ENCODE measurements around the gene NRXN3.

- no peak for TF ChIP-seq CHD1 (IDR thresholded peaks at IDR 0.05; ENCODE audit: low read depth, low read length)
- no peak for TF ChIP-seq POLR2A (IDR thresholded peaks at IDR 0.05; ENCODE audit: low read depth, low read length)
- TF ChIP-seq SMC3 (IDR thresholded peaks at IDR 0.05; ENCODE audit: low read depth, low read length), result no peak
- TF ChIP-seq MAFK (IDR thresholded peaks at IDR 0.05; ENCODE audit: low read depth, low read length), result no peak
These were observed 1411.9 kb downstream of the NRXN3 start for GRCh38 chr14:79581912-79582576.

Data from IMR-90 (cell line).